ENCODE measurements around the gene ADAT3. TPM values are rescaled to one million over a fixed set of nuclear protein-coding genes. Genes with fewer than 3 reads are reported as not detected.
"Not testable (repeated sequence)": the region's sequence is repeated elsewhere in the genome, so short reads cannot be mapped to it uniquely, and the experiment has no call there.

Gene ADAT3
- total RNA-seq, 5 donors from 2014 or later (not counting 1 experiment from before 2014, with no cell fraction given) = 6.0 to 16.1 (median 7.7) TPM

- peaks cover 34 to 54% (median 38%) of the 10 kb centered on the region in 3 donors for H3K4me1 Mint-ChIP-seq
- peaks cover 13 to 31% of the 10 kb centered on the region in 2 donors for H3K36me3 ChIP-seq (ENCODE audit: control insufficient read depth in 2 of 2, extremely low read depth in 1 of 2, insufficient read depth in 1 of 2, low read length in 1 of 2)
- H3K27ac Mint-ChIP-seq; ATAC-seq (replicated peaks in 1 of 4); H3K9me3 Mint-ChIP-seq; H3K4me3 ChIP-seq (ENCODE audit: control insufficient read depth in 1 of 2, extremely low read depth in 1 of 2, low read length in 1 of 2); H3K27ac ChIP-seq (ENCODE audit: low read length); POLR2A ChIA-PET; DNase-seq; H3K4me3 Mint-ChIP-seq; H3K27me3 Mint-ChIP-seq; H3K36me3 Mint-ChIP-seq; H3K27me3 ChIP-seq (replicated peaks in 1 of 2; ENCODE audit: control insufficient read depth in 2 of 2, extremely low read depth in 1 of 2, insufficient read depth in 2 of 2, low read length in 1 of 2); H3K9me3 ChIP-seq; CTCF ChIA-PET: not testable (repeated sequence)
- 93% methylated on average over 16 of the region's 47 CpGs for WGBS (ENCODE audit: insufficient coverage)
- peaks cover 23 to 54% of the 10 kb centered on the region in 2 experiments for H3K4me1 ChIP-seq (ENCODE audit: control insufficient read depth in 1 of 2, extremely low read depth in 1 of 2, insufficient read depth in 2 of 2, low read length in 2 of 2)
Observed at GRCh38 chr19:1877280-1877660, 27.9 kb upstream of the ADAT3 start.

GRCh38 chr19:1878583-1878982 is 26.6 kb upstream of the ADAT3 start:
- DNase-seq; H3K27ac ChIP-seq (ENCODE audit: low read length); H3K4me3 ChIP-seq (ENCODE audit: control insufficient read depth in 1 of 2, extremely low read depth in 1 of 2, low read length in 1 of 2); POLR2A ChIA-PET; H3K4me3 Mint-ChIP-seq; ATAC-seq (replicated peaks in 1 of 4); H3K27me3 ChIP-seq (replicated peaks in 1 of 2; ENCODE audit: control insufficient read depth in 2 of 2, extremely low read depth in 1 of 2, insufficient read depth in 2 of 2, low read length in 1 of 2); CTCF ChIA-PET; H3K27me3 Mint-ChIP-seq; H3K36me3 Mint-ChIP-seq; H3K9me3 ChIP-seq; H3K9me3 Mint-ChIP-seq: not testable (repeated sequence)
- peaks cover 6 to 19% of the 10 kb centered on the region in 2 donors for H3K36me3 ChIP-seq (ENCODE audit: control insufficient read depth in 2 of 2, extremely low read depth in 1 of 2, insufficient read depth in 1 of 2, low read length in 1 of 2)
- peak overlapping the region in 1 of 2 donors; percentile 22 for H3K27ac Mint-ChIP-seq
- 86% methylated on average over 3 of the region's 8 CpGs for WGBS (ENCODE audit: insufficient coverage)
- peaks cover 40 to 58% (median 47%) of the 10 kb centered on the region in 3 donors for H3K4me1 Mint-ChIP-seq
- peaks cover 28 to 54% of the 10 kb centered on the region in 2 experiments for H3K4me1 ChIP-seq (ENCODE audit: control insufficient read depth in 1 of 2, extremely low read depth in 1 of 2, insufficient read depth in 2 of 2, low read length in 2 of 2)

- H3K9me3 Mint-ChIP-seq; H3K27me3 Mint-ChIP-seq; H3K27me3 ChIP-seq (replicated peaks in 1 of 2; ENCODE audit: control insufficient read depth in 2 of 2, extremely low read depth in 1 of 2, insufficient read depth in 2 of 2, low read length in 1 of 2); CTCF ChIA-PET; POLR2A ChIA-PET; ATAC-seq (replicated peaks in 1 of 4); H3K9me3 ChIP-seq; H3K4me3 ChIP-seq (ENCODE audit: control insufficient read depth in 1 of 2, extremely low read depth in 1 of 2, low read length in 1 of 2); DNase-seq: not testable (repeated sequence)
- H3K27ac ChIP-seq (ENCODE audit: low read length) = peak overlapping the region; percentile 23
- peaks cover 6 to 15% of the 10 kb centered on the region in 2 donors for H3K36me3 ChIP-seq (ENCODE audit: control insufficient read depth in 2 of 2, extremely low read depth in 1 of 2, insufficient read depth in 1 of 2, low read length in 1 of 2)
- Mint-ChIP-seq H3K4me1 (peaks cover 39 to 55% (median 40%) of the 10 kb centered on the region in 3 donors), H3K36me3 (peaks cover 11% of the 10 kb centered on the region), H3K27ac (peak overlapping the region; percentile 44 to 55), H3K4me3 (peak overlapping the region in 2 of 3 donors; percentile 13 to 45)
- peaks cover 20 to 57% of the 10 kb centered on the region in 2 experiments for H3K4me1 ChIP-seq (ENCODE audit: control insufficient read depth in 1 of 2, extremely low read depth in 1 of 2, insufficient read depth in 2 of 2, low read length in 2 of 2)
- 87% methylated on average over 10 of the region's 17 CpGs for WGBS (ENCODE audit: insufficient coverage)
Observed at GRCh38 chr19:1879982-1880381, 25.2 kb upstream of the ADAT3 start.

- H3K27ac ChIP-seq (ENCODE audit: low read length) = peak overlapping the region; percentile 23
- POLR2A ChIA-PET = no interaction called here
- H3K4me1 ChIP-seq (ENCODE audit: control insufficient read depth in 1 of 2, extremely low read depth in 1 of 2, insufficient read depth in 2 of 2, low read length in 2 of 2) = peaks cover 20 to 61% of the 10 kb centered on the region in 2 experiments
- 86% methylated on average over 19 of the region's 35 CpGs for WGBS (ENCODE audit: insufficient coverage)
- Mint-ChIP-seq H3K9me3 (no peaks in the 10 kb centered on the region), H3K36me3 (peaks cover 11% of the 10 kb centered on the region), H3K4me1 (peaks cover 34 to 49% (median 38%) of the 10 kb centered on the region in 3 donors), H3K4me3 (peak overlapping the region; percentile 41 to 49 (median 45)), H3K27ac (peak overlapping the region; percentile 55 to 69), H3K27me3 (no peaks in the 10 kb centered on the region)
- peaks cover 6 to 15% of the 10 kb centered on the region in 2 donors for H3K36me3 ChIP-seq (ENCODE audit: control insufficient read depth in 2 of 2, extremely low read depth in 1 of 2, insufficient read depth in 1 of 2, low read length in 1 of 2)
- CTCF ChIA-PET = no interaction called here
- DNase-seq (no peak), ATAC-seq (replicated peaks in 1 of 4) (no peak)
- no peak overlapping the region for H3K4me3 ChIP-seq (ENCODE audit: control insufficient read depth in 1 of 2, extremely low read depth in 1 of 2, low read length in 1 of 2)
- H3K27me3 ChIP-seq (replicated peaks in 1 of 2; ENCODE audit: control insufficient read depth in 2 of 2, extremely low read depth in 1 of 2, insufficient read depth in 2 of 2, low read length in 1 of 2) = no peaks in the 10 kb centered on the region
- no peaks in the 10 kb centered on the region for H3K9me3 ChIP-seq
Observed at GRCh38 chr19:1880611-1881392, 24.4 kb upstream of the ADAT3 start.

GRCh38 chr19:1881393-1882088 is 23.7 kb upstream of the ADAT3 start:
- H3K36me3 ChIP-seq (ENCODE audit: control insufficient read depth in 2 of 2, extremely low read depth in 1 of 2, insufficient read depth in 1 of 2, low read length in 1 of 2) = peaks cover 6 to 15% of the 10 kb centered on the region in 2 donors
- H3K27me3 Mint-ChIP-seq; H3K9me3 Mint-ChIP-seq; CTCF ChIA-PET; DNase-seq; H3K9me3 ChIP-seq; H3K27me3 ChIP-seq (replicated peaks in 1 of 2; ENCODE audit: control insufficient read depth in 2 of 2, extremely low read depth in 1 of 2, insufficient read depth in 2 of 2, low read length in 1 of 2); POLR2A ChIA-PET: not testable (repeated sequence)
- Mint-ChIP-seq H3K36me3 (peaks cover 11% of the 10 kb centered on the region), H3K27ac (peak overlapping the region; percentile 95 to 99), H3K4me3 (peak overlapping the region; percentile 94 to 99 (median 97)), H3K4me1 (peaks cover 30 to 43% (median 33%) of the 10 kb centered on the region in 3 donors)
- peak overlapping the region; percentile 85 to 99 for H3K4me3 ChIP-seq (ENCODE audit: control insufficient read depth in 1 of 2, extremely low read depth in 1 of 2, low read length in 1 of 2)
- H3K27ac ChIP-seq (ENCODE audit: low read length) = peak overlapping the region; percentile 95
- peak in 1 of 4 experiments; percentile 1 for ATAC-seq (replicated peaks in 1 of 4)
- peaks cover 18 to 61% of the 10 kb centered on the region in 2 experiments for H3K4me1 ChIP-seq (ENCODE audit: control insufficient read depth in 1 of 2, extremely low read depth in 1 of 2, insufficient read depth in 2 of 2, low read length in 2 of 2)
- WGBS (ENCODE audit: insufficient coverage) = 25% methylated on average over 14 of the region's 44 CpGs

GRCh38 chr19:1882089-1882785 is 23.0 kb upstream of the ADAT3 start:
- DNase-seq (peak; percentile 54 to 92 (median 79)), ATAC-seq (replicated peaks in 1 of 4) (peak; percentile 38 to 72 (median 60))
- Mint-ChIP-seq H3K27me3 (no peaks in the 10 kb centered on the region), H3K4me1 (peaks cover 30 to 42% (median 32%) of the 10 kb centered on the region in 3 donors), H3K27ac (peak overlapping the region; percentile 95 to 99), H3K9me3 (no peaks in the 10 kb centered on the region), H3K36me3 (peaks cover 11% of the 10 kb centered on the region), H3K4me3 (peak overlapping the region; percentile 94 to 99 (median 97))
- ChIA-PET POLR2A (interaction anchor here in 1 of 2 donors (0.6 kb wide), 1 partner anchor 70 kb away, joined by 3 read pairs; no protein-coding TSS in a partner anchor), CTCF (no interaction called here)
- Histone ChIP-seq H3K36me3 (ENCODE audit: control insufficient read depth in 2 of 2, extremely low read depth in 1 of 2, insufficient read depth in 1 of 2, low read length in 1 of 2) (peaks cover 6 to 15% of the 10 kb centered on the region in 2 donors), H3K9me3 (no peaks in the 10 kb centered on the region), H3K4me1 (ENCODE audit: control insufficient read depth in 1 of 2, extremely low read depth in 1 of 2, insufficient read depth in 2 of 2, low read length in 2 of 2) (peaks cover 17 to 57% of the 10 kb centered on the region in 2 experiments), H3K27me3 (replicated peaks in 1 of 2; ENCODE audit: control insufficient read depth in 2 of 2, extremely low read depth in 1 of 2, insufficient read depth in 2 of 2, low read length in 1 of 2) (no peaks in the 10 kb centered on the region), H3K27ac (ENCODE audit: low read length) (peak overlapping the region; percentile 95), H3K4me3 (ENCODE audit: control insufficient read depth in 1 of 2, extremely low read depth in 1 of 2, low read length in 1 of 2) (peak overlapping the region; percentile 85 to 99)
- 9% methylated on average over 24 of the region's 31 CpGs for WGBS (ENCODE audit: insufficient coverage)

Measured in T-cell (primary cell).